Measurements from ENCODE around the gene DPP10.

- no peak for TF ChIP-seq YY1 (IDR thresholded peaks at IDR 0.05; ENCODE audit: insufficient read depth, insufficient read length)
- TF ChIP-seq SUZ12 (IDR thresholded peaks at IDR 0.05; ENCODE audit: extremely low read depth, insufficient read depth, insufficient read length): no peak
- no peak for TF ChIP-seq ZNF274 (IDR thresholded peaks at IDR 0.05; ENCODE audit: low read depth, low read length)
These were observed 342.6 kb downstream of the DPP10 start for GRCh38 chr2:114784890-114785583.

Measured in NT2/D1 (cell line).